Diencephalon (tissue), 1 donor: ENCODE data around the gene GPR39. TPM values are rescaled to one million over a fixed set of nuclear protein-coding genes. Genes with fewer than 3 reads are reported as not detected.

Source experiments
- small RNA-seq: library from RNA; depleted of rRNA; stranded (forward); fragments of <200 nt; gene quantifications from one replicate; pipeline ENCODE3, GENCODE V24; 2014
- total RNA-seq: library from RNA; depleted of rRNA; stranded (reverse); fragments of >200 nt; gene quantifications from one replicate; pipeline ENCODE4 v1.2.3, GENCODE V29; 2014

Gene GPR39
- total RNA-seq: 1.2 TPM

GRCh38 chr2:132416723-132417395 lies at the start of gene GPR39:
Gene GPR39, plus strand, starts transcription at chr2:132416805.

DNA sequence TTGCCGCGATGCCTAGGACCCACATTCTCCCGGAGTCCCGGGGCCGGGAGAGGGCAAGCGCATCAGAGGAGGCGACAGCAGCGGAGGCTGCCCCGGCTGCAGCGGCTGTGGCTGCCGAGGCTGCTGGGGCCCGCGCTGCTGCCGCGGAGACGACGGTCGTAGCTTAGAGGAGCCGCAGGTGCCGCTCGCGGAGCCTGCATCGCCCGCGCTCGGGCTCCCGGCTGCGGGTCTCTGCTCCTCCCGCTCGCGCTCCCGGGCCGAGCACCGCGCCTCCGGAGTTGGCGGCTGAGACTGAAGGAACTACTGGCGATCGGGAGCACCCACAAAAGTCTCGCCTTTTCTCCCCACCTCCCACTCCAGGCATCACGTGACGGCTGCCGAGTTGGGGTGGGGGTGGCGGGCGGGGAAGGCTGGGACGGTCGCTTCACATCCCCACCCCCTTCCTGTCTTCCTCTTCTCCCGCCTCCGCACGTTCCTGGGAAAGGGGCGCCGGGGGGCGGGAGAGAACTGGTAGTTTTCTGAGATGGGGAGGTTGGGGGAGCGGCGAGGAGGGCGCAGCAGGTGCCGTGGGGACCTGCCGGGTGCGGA lies 253.4 kb downstream of the GPR39 start, which contains the start of gene LYPD1:
LYPD1 (minus strand) TSS at position 298 of the 588 bp plus-strand sequence; CDS start at position 25, 273 bp downstream.

Small RNAs within 50 kb of the gene (small RNA-seq; reads per million reads assigned to genes)
- gene RNU6-175P: not detected
